ENCODE results near the gene FOXK1. TPM values are rescaled to one million over a fixed set of nuclear protein-coding genes. Genes with fewer than 3 reads are reported as not detected.

The FOXK1 gene
- total and polyA plus RNA-seq, 9 of the 15 experiments (the other 6 are each of a cell fraction or from before 2014, with no cell fraction given): 0.32 to 45.5 (median 8.1) TPM

- TF ChIP-seq, protein P1, sequence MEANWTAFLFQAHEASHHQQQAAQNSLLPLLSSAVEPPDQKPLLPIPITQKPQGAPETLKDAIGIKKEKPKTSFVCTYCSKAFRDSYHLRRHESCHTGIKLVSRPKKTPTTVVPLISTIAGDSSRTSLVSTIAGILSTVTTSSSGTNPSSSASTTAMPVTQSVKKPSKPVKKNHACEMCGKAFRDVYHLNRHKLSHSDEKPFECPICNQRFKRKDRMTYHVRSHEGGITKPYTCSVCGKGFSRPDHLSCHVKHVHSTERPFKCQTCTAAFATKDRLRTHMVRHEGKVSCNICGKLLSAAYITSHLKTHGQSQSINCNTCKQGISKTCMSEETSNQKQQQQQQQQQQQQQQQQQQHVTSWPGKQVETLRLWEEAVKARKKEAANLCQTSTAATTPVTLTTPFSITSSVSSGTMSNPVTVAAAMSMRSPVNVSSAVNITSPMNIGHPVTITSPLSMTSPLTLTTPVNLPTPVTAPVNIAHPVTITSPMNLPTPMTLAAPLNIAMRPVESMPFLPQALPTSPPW (CRISPR knock-in tag; IDR thresholded peaks at IDR 0.05): no peak
- TF ChIP-seq PTTG1 (tag; IDR thresholded peaks at IDR 0.05; ENCODE audit: low read depth): no peak
- TF ChIP-seq TEAD2 (tag; IDR thresholded peaks at IDR 0.05): no peak
- peak; percentile 45 for TF ChIP-seq KDM5B (IDR thresholded peaks at IDR 0.05; ENCODE audit: insufficient replicate concordance, low read depth, low read length)
- TF ChIP-seq GTF2A2 (tag; IDR thresholded peaks at IDR 0.05): no peak
- TF ChIP-seq PREB (CRISPR knock-in tag; IDR thresholded peaks at IDR 0.05): no peak
- no peak for TF ChIP-seq ILF3 (IDR thresholded peaks at IDR 0.05; ENCODE audit: borderline replicate concordance)
- TF ChIP-seq, protein P2, sequence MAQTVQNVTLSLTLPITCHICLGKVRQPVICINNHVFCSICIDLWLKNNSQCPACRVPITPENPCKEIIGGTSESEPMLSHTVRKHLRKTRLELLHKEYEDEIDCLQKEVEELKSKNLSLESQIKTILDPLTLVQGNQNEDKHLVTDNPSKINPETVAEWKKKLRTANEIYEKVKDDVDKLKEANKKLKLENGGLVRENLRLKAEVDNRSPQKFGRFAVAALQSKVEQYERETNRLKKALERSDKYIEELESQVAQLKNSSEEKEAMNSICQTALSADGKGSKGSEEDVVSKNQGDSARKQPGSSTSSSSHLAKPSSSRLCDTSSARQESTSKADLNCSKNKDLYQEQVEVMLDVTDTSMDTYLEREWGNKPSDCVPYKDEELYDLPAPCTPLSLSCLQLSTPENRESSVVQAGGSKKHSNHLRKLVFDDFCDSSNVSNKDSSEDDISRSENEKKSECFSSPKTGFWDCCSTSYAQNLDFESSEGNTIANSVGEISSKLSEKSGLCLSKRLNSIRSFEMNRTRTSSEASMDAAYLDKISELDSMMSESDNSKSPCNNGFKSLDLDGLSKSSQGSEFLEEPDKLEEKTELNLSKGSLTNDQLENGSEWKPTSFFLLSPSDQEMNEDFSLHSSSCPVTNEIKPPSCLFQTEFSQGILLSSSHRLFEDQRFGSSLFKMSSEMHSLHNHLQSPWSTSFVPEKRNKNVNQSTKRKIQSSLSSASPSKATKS (CRISPR knock-in tag; IDR thresholded peaks at IDR 0.05): no peak
- TF ChIP-seq, protein P3, sequence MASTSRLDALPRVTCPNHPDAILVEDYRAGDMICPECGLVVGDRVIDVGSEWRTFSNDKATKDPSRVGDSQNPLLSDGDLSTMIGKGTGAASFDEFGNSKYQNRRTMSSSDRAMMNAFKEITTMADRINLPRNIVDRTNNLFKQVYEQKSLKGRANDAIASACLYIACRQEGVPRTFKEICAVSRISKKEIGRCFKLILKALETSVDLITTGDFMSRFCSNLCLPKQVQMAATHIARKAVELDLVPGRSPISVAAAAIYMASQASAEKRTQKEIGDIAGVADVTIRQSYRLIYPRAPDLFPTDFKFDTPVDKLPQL (IDR thresholded peaks at IDR 0.05; ENCODE audit: extremely low read depth, insufficient read length): no peak
- TF ChIP-seq TBP (optimal IDR thresholded peaks at IDR 0.05; ENCODE audit: low read depth, low read length): no peak
- TF ChIP-seq CREBBP (IDR thresholded peaks at IDR 0.05; ENCODE audit: low read depth, low read length): no peak
- no peak for TF ChIP-seq ZNF311 (CRISPR knock-in tag; IDR thresholded peaks at IDR 0.05)
- TF ChIP-seq MEIS2 (IDR thresholded peaks at IDR 0.05; ENCODE audit: partially characterized antibody): no peak
- TF ChIP-seq NR1H2 (CRISPR knock-in tag; IDR thresholded peaks at IDR 0.05): no peak
- no peak for TF ChIP-seq ZNF511 (CRISPR knock-in tag; IDR thresholded peaks at IDR 0.05)
- TF ChIP-seq RBM39 (optimal IDR thresholded peaks at IDR 0.05; ENCODE audit: low read depth, low read length): no peak
- no peak for TF ChIP-seq MXD1 (CRISPR knock-in tag; IDR thresholded peaks at IDR 0.05; ENCODE audit: borderline replicate concordance, poor library complexity, severe bottlenecking)
- TF ChIP-seq, protein P4, sequence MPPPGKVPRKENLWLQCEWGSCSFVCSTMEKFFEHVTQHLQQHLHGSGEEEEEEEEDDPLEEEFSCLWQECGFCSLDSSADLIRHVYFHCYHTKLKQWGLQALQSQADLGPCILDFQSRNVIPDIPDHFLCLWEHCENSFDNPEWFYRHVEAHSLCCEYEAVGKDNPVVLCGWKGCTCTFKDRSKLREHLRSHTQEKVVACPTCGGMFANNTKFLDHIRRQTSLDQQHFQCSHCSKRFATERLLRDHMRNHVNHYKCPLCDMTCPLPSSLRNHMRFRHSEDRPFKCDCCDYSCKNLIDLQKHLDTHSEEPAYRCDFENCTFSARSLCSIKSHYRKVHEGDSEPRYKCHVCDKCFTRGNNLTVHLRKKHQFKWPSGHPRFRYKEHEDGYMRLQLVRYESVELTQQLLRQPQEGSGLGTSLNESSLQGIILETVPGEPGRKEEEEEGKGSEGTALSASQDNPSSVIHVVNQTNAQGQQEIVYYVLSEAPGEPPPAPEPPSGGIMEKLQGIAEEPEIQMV (tag; conservative IDR thresholded peaks at IDR 0.05; ENCODE audit: low read depth): no peak
- TF ChIP-seq CHD2 (IDR thresholded peaks at IDR 0.05; ENCODE audit: low read depth, low read length): peak; percentile 87
Observed at GRCh38 chr7:4774658-4775249, 92.7 kb downstream of the FOXK1 start (continued).

Measured in K562 (cell line).